NCI-H1105 (cell line): ENCODE data around the gene LTA4H.
"Not testable (repeated sequence)": the region's sequence is repeated elsewhere in the genome, so short reads cannot be mapped to it uniquely, and the experiment has no call there.

Source experiments
- DNase-seq: peaks from one replicate; lab custom pipeline; 2025; lab: John Stamatoyannopoulos, UW

LTA4H gene

DNA sequence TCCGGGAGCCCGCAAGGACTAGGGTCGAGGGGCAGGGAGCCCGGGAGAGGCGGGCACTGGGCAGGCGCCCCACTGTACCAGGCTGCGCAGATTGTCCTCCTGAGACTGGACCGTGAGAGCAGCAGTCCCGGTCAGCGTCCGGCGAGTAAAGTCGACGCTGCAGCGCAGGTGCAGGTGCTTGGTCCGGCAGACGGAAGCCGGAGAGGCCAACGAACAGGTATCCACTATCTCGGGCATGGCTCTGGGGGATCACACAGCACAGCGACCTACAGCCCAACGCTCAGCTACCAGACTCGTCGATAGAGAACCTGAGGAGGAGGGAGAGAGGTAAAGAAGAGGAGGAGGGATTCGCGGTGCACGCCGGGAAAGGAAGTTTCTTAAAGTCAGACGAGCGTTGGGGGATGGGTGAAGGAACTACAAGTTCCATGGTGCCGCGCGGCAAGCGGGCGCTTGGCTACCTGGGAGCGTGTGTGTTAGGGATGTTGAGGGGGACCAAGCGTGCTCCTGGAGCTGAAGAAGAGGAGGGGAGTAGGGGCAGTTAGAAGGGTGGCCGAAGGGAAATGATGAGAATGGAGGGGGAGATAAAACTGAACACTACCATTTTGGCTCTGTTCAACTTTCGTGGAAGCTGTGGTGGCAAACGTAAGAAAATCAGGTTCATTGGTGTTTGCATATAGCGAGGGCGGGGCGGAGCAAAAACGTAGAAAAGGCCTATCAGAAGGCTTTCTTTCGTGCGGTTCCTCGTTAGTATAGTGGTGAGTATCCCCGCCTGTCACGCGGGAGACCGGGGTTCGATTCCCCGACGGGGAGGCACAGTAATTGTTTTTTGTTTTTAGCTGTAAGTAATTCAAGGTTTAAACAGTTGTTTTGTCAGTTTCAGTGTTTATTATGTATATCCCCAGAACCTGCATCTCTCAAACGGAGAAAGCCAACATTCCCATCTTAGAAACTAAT is at the start of gene LTA4H:
Gene LTA4H (minus strand): TSS at position 305 of the 954 bp plus-strand sequence. CDS start 68 bp downstream, at position 237.
- DNase-seq, result peak; percentile 99

DNA sequence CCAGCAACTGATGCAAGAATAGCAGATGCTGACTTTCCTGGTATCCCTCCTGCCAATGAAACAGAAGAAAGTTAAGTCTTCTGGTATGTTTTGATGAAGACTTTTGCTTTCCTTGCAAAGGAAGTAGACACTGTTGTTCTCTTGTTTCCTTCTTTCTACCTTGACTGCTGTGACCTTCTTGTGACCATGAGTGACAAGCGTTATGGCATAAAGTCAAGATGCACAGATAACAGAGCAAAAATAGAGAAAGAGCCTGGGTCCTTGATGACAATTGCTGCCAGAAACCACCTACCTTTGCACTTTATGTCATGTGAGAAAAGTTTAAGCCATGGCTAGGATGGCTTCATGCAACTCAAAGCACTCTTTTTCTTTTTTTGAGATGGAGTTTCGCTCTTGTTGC is 49.2 kb upstream of the LTA4H start:
- DNase-seq, result no peak

DNA sequence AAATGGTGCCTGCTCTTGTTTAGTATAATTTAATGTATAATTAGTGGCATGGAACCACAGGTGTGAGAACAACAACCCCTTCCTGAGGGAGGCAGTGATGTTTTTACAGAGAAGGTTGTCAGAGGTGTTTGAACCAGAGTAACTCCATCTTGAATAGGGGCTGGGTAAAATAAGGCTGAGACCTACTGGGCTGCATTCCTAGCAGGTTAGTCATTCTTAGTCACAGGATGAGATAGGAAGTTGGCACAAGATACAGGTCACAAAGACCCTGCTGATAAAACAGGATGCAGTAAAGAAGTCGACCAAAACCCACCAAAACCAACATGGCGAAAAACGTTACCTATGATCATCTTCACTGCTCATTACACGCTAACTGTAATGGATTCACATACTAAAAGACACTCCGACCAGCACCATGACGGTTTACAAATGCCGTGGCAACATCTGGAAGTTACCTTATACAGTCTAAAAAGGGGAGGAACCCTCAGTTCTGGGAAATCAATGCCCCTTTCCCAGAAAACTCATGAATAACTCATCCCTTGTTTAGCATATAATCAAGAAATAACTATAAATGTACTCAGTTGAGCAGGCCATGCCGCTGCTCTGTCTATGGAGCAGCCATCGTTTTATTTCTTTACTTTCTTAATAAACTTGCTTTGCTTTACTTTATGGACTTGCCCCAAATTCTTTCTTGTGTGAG is 47.8 kb upstream of the LTA4H start:
- no peak for DNase-seq

DNA sequence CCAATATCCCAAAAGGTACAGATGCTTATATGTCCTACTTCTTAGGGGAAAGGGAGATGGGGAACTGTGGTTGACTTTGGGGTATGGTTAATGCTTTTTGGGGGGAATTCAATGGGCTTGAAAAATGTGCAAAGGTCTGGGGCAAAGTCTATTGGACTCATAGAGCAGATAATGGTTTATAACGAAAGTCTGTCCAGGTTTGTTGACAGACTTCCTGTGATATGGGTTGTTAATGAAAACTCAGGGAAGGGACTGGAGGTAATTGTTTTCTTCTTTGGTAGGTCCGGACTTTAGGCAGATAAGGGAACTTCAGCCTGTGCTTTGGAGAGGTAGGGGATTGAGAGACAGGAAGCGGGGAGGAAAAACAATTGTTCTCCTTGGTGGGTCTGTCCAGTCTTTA is 46.2 kb upstream of the LTA4H start:
- DNase-seq, result no peak

DNA sequence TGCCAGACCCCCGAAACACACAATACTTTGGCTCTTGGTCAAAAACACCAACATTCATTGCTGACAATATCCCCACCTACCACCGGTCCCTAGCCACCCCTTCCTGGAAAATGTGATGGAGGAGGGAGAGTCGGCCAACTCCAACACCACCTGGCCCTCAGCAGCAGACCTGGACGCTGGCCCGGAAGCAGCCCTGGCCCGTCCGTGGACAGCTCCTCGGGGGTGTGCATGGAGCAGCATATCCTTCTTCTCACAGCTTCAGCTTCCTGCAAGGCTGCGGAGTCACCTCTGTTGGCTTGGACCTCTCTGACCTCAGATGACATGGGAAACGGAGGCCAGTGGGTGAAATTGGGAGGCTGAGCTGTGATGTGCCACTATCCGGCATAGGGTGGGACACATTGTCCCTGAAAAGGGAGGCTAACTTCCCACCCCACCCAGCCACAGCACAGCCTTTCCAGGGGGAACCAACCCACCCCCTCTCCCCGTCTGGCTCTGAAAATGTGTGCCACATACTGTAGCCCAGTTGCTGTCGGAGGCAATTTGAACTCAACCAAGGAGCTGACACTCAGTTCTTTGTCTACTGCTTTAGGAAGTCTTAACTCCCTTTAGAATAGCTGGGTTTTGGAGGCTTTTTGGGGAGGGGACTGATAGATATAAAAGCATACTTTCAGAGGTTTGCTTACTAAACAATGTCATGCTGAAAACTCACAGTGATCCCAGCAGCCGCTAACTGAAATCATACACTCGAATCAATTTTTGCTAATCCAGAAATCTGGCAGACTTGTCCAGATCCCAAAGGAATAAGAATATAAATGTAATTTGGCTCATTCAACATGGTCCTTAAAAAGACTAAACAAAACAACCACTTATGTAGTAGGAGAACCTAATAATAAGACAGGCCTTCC is 43.1 kb upstream of the LTA4H start:
- DNase-seq, result no peak

DNA sequence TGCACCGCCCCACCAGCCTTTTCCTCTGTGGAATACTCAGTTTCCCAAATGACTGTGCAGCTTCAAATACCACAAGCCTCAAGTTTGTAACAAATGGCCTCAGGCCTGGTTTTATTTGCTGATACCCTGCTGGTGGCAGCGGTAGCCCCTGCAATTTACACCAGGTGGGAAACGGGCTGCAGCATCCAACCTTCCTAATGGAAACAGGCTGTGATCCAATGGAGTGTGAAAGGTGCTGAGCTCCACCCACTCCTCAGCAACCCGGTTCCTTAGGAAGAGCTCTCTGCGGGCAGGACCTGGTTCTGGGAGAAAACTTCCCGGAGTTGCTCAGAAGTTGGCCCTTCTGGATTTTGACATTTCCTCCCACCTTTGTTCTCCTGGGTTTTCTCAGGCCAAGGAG is 41.7 kb upstream of the LTA4H start:
- no peak for DNase-seq

DNA sequence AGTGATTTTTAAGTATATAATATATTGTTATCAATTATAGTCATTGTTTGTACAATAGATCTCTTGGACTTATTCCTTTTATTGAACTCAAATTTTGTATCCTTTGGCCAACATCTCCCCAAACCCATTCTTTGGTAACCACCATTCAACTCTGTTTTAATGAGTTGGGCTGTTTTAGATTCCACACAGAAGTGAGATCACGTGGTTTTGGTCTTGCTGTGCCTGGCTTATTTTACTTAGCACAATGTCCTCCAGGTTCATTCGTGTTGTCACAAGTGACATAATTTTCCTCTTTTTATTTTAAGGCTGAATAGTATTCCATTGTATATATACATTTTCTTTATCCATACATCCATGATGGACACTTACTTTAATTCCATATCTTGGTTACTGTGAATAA is 40.2 kb upstream of the LTA4H start:
- DNase-seq, result no peak

DNA sequence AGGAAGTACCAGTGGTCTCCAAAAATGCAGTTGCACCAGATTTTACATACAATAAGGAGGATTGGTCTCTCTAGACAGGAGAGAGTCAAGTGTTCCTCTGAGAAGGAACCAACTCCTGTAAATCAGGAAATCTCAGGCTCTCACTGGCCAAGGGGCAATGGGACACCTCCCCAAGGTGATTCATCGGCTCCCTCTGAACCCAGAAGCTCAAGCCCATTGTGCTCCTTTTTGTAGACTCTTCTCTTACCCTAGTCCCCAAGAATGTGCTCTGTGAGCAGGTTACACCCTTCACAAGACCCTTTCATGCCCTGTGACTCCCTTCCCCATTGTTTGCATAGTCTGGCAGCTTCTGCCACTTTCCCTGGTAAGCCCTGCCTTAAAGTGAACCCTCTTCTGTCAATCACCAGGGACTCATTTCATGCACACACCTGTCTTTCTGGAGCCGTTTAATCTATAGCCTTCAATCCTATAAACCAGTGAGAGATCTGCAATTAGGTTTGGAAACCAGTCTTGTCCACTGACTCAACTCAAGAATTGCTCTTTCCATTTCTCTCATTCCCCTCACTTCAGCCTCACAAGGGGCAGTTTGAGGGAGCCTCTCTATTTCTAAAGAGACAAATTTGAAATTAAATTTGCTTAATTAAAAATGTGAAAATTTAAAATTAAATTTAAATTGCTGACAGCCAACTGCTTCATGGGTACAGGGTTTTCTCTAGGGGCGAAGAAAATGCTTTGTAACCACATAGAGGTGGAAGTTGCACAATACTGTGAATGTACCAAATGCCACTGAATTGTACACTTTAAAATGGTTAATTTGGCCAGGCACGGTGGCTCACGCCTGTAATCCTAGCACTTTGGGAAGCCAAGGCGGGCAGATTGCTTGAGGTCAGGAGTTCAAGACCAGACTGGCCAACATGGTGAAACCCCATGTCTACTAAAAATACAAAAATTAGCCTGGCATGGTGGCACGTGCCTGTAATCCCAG is 38.3 kb upstream of the LTA4H start:
- no peak for DNase-seq

DNA sequence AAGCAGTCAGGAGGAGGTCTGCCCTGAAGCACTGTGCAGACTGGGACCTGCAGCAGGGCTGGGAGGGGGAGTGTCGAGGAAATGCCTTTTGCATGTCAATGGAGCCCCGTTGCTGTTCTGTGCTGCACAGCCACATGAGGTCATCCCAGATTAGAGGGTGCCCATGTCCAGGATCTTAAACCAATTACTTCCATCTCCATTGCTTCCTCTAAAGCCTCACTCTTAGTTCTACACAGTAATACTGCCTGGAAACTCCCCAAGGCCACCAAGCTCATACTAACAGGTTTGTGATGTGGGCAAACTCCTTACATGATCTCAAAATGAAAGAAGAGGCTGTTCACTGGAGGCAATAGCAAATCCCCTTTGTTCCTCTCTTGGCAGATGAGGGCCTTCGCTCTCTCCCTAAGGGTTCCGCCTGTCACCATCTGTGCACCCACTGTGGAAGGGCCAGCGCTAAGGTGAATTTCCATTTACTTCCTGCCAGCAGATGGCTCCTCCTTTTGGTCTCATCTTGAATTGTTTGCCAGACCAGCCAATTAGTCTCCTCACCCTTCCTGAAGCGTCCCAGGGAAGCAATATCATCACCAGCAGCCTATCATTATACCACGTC is 35.4 kb upstream of the LTA4H start:
- DNase-seq, result no peak

DNA sequence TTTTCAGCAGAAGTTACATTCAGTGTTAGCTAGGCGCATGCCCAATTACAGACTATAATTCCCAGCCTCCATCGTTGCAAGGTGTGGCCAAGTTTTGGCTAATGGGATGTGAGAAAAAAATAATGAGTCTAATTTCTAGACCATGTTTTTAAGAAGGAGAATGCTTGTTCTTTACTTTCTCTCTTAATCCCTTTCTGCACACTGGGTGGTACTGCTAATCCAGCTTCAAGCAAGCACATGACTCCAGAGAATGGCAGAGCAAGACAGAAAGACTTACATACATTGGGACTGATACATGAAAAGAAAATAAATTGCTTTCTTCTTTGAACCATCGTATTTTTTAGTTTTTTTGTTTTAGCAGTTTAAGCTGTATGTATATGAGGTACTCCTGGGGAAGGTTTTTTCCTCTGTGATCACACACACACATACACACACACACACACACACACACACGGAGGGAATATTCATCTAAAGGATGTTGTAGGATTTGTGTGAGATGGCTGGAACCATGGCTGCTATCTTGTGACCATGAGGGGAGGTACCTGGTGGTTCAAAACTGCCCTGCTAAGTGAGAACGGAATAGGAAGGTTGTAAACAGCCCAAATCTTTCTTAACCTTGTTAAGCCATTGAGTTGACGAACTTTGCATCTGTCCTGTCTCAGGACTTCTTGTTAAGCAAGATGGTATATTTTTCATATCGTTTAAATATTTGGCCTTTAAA is 34.3 kb upstream of the LTA4H start:
- DNase-seq, result no peak

DNA sequence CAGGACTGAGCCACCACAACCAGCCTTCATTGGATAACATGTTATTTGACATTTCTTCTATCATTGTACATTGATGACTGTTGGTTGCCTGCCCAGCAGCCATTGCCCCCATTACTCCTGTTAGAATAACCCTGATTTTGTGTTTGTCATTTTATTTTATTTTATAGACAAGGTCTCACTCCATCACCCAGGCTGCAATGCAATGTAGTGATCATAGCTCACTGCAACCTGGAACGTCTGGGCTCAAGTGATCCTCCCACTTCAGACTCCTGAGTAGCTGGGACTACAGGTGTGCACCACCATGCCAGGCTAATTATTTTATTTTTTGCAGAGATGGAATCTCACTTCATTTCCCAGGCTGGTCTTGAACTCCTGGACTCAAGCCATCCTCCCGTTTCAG is 33.2 kb upstream of the LTA4H start:
- DNase-seq, result no peak

DNA sequence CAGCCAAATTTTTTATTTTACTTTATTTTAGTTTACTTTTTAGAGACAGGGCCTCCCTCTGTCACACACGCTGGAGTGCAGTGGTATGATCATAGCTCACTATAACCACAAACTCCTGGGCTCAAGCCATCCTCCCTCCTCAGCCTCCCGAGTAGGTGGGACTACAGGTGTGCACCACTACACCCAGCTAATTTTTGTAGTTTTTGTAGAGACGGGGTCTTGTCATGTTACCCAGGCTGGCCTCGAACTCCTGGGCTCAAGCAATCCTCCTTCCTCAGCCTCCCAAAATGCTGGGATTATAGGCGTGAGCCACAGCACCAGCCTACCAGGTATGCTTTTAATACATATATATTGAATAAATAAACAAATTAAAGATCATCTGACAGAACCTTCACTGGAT is 32.7 kb upstream of the LTA4H start:
- DNase-seq, result no peak

DNA sequence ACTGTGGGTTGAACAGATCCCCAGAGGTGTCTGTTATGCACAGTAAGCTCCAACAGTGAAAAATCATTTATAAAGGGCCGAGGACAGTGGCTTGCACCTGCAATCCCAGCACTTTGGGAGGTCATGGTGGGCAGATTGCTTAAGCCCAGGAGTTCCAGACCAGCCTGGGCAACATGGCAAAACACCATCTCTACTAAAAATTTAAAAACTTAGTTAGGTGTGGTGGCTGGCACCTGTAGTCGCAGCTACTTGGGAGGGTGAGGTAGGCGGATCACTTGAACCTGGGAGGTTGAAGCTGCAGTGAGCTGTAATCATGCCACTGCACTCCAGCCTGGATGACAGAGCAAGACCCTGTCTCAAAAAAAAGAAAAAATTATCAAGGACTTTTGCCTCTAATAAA is 30.4 kb upstream of the LTA4H start:
- DNase-seq, result not testable (repeated sequence)

DNA sequence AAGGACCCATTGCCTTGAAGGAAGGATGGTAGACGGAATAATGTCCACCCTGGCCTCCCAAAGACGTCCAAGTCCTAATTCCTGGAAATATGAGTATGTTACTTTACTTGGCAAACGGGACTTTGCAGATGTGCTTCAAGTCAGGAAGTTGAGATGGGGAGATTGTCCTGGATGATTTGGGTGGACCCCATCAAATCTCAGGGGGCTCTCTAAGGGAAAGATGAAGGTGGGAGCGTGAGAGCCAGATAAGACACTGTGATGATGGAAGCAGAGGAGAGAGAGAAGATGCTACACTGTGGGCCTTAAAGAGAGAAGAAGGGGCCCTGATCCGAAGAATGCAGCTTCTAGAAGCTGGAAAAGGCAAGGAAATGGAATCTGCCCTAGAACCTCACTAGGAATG is 29.6 kb upstream of the LTA4H start:
- no peak for DNase-seq

DNA sequence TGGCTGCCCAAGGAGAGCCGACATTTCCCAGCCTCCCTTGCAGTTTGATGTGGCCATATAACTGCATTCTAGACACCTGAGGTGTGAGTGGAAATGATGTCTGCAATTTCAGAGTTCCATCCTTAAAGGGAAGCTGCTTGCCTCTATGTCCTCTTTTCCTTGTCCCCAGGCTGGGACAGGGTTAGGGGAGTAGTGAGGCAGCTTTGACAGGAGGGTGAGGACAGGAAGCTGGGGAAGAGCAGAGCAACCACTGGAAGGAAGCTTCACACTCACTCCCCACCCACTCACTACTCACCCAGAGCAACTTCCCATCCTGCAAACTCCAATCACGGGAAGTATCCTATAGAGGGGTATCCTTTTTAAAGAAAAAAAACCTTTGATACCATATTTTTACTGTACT is 28.9 kb upstream of the LTA4H start:
- no peak for DNase-seq

DNA sequence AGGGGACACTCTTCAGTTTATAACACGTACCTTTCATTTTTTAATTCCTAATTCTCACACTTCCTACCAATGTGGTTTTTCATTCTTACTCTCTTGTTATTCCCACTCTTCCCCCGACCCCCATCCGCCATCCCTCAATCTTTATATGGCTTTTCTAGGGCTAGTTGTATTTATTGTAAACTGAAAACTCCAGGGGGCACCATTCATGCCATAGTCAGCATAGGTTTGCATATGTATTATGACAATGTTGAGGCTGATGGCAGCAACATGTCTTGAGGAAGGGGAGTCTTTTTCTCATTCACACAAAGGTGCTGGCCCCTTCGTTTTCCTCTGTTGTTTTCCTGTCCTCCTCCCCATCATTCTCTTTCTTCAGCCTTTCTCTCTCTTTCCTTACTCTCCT is 27.7 kb upstream of the LTA4H start:
- no peak for DNase-seq

DNA sequence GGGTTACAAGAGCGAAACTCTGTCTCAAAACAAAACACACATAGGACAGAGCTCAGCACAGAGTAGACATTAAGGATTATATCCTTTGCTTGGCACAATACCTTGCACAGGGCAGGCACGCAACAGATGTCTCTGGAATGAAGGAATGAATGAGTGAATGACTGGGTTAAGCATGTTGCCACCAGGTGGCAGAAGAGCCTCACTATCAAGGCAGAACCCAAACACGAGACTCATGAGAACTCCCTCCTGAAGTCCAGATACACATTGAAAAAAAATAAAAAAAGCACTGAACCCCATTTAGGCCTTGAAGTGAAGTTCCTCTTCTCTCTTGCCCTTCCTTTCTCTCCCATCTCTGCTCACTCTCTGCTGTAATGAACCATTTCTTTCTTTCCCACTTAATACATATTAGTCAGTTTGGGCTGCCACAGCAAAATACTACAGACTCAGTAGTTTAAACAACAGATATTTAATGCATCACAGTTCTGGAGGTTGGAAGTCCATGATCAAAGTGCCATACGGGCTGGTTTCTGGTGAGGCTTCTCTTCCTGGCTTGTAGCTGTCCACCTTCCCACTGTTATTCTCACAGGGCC is 26.6 kb upstream of the LTA4H start:
- DNase-seq, result peak; percentile 20

DNA sequence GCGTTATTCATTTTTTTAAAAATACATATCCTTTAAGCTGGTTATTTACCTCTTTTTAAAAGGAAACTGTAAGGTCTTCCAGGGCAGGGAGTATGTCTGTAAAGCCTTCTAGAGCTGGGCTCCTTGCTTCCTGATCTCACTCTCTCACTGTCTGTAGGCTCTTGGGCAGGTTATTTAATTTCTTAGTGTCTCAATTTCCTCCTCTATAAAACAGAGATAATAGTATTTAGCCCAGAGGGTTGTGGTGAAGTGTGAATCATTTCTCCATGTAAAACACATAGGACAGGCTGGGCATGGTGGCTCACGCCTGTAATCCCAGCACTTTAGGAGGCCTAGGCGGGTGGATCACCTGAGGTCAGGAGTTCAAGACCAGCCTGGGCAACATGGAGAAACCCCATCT is 25.9 kb upstream of the LTA4H start:
- no peak for DNase-seq

DNA sequence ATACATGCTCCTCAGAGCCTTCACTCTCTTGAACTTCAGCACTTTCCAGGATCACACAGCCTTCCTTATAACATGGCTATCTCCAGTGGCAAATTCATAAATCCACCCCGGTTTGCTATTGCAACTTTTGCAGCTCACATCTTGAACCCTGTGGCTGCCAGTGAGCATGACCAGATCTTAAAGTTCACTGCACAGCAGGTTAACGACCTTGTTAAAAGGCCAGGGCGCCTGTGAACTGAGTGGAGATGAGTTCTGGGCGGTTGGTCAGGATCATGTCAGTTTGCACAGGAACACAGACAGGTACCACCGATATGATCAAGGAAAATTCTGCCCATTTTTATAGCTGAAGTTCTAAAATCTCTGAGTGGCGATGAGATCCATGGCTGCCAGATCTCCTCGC is 24.7 kb upstream of the LTA4H start:
- DNase-seq, result no peak
